Endothelial cell of umbilical vein (primary cell): ENCODE results near the gene OR51Q1.

ENCODE experiments used
- CTCF ChIP-seq, 2 donors: IDR thresholded peaks; 1 replicate in 1 of 2; 2 replicates in 1 of 2; pipeline ENCODE4 v1.5.1; 2011; ENCODE audit warnings: low read length in 2 of 2, mild to moderate bottlenecking in 2 of 2, moderate library complexity in 2 of 2, control low read depth in 1 of 2, inconsistent platforms in 1 of 2, low read depth in 1 of 2; ENCODE audit not compliant: insufficient read depth in 1 of 2; ENCODE audit errors: extremely low read depth in 1 of 2
- POLR2A ChIP-seq: IDR thresholded peaks from 2 replicates; pipeline ENCODE4 v1.6.1; 2012; ENCODE audit warnings: low read depth, mild to moderate bottlenecking, control low read depth, low read length

- TF ChIP-seq CTCF (IDR thresholded peaks at IDR 0.05; ENCODE audit: extremely low read depth in 1 of 2, insufficient read depth in 1 of 2, low read depth in 1 of 2, low read length in 2 of 2) (no peak), POLR2A (no peak)
Observed at GRCh38 chr11:5390210-5390609, 31.7 kb upstream of the OR51Q1 start.
